Measurements from ENCODE around the gene TANK. TPM values are rescaled to one million over a fixed set of nuclear protein-coding genes. Genes with fewer than 3 reads are reported as not detected.

TANK gene
- total and polyA plus RNA-seq, 2 of the 8 experiments (the other 6 are each of a cell fraction or from before 2014, with no cell fraction given) = 7.0 to 26.1 TPM

- TF ChIP-seq RFX5 (IDR thresholded peaks at IDR 0.05; ENCODE audit: borderline replicate concordance, low read depth, low read length) (no peak), TAF1 (IDR thresholded peaks at IDR 0.05; ENCODE audit: low read depth, low read length) (no peak), CEBPB (IDR thresholded peaks at IDR 0.05; ENCODE audit: low read depth, low read length) (no peak), HDAC6 (IDR thresholded peaks at IDR 0.05; ENCODE audit: low read depth, low read length) (no peak), SIRT6 (IDR thresholded peaks at IDR 0.05; ENCODE audit: low read length) (no peak), CBX5 (IDR thresholded peaks at IDR 0.05; ENCODE audit: low read depth, low read length) (no peak), CTCF (IDR thresholded peaks at IDR 0.05; ENCODE audit: control extremely low read depth in 1 of 3, insufficient read depth in 1 of 3, low read depth in 1 of 3, low read length in 3 of 3) (peak in 2 of 3 experiments; percentile 57 to 75; a peak in 3 of 4 replicates), FOSL1 (IDR thresholded peaks at IDR 0.05; ENCODE audit: insufficient read depth, low read depth, low read length) (no peak)
- TF ChIP-seq, protein P1, sequence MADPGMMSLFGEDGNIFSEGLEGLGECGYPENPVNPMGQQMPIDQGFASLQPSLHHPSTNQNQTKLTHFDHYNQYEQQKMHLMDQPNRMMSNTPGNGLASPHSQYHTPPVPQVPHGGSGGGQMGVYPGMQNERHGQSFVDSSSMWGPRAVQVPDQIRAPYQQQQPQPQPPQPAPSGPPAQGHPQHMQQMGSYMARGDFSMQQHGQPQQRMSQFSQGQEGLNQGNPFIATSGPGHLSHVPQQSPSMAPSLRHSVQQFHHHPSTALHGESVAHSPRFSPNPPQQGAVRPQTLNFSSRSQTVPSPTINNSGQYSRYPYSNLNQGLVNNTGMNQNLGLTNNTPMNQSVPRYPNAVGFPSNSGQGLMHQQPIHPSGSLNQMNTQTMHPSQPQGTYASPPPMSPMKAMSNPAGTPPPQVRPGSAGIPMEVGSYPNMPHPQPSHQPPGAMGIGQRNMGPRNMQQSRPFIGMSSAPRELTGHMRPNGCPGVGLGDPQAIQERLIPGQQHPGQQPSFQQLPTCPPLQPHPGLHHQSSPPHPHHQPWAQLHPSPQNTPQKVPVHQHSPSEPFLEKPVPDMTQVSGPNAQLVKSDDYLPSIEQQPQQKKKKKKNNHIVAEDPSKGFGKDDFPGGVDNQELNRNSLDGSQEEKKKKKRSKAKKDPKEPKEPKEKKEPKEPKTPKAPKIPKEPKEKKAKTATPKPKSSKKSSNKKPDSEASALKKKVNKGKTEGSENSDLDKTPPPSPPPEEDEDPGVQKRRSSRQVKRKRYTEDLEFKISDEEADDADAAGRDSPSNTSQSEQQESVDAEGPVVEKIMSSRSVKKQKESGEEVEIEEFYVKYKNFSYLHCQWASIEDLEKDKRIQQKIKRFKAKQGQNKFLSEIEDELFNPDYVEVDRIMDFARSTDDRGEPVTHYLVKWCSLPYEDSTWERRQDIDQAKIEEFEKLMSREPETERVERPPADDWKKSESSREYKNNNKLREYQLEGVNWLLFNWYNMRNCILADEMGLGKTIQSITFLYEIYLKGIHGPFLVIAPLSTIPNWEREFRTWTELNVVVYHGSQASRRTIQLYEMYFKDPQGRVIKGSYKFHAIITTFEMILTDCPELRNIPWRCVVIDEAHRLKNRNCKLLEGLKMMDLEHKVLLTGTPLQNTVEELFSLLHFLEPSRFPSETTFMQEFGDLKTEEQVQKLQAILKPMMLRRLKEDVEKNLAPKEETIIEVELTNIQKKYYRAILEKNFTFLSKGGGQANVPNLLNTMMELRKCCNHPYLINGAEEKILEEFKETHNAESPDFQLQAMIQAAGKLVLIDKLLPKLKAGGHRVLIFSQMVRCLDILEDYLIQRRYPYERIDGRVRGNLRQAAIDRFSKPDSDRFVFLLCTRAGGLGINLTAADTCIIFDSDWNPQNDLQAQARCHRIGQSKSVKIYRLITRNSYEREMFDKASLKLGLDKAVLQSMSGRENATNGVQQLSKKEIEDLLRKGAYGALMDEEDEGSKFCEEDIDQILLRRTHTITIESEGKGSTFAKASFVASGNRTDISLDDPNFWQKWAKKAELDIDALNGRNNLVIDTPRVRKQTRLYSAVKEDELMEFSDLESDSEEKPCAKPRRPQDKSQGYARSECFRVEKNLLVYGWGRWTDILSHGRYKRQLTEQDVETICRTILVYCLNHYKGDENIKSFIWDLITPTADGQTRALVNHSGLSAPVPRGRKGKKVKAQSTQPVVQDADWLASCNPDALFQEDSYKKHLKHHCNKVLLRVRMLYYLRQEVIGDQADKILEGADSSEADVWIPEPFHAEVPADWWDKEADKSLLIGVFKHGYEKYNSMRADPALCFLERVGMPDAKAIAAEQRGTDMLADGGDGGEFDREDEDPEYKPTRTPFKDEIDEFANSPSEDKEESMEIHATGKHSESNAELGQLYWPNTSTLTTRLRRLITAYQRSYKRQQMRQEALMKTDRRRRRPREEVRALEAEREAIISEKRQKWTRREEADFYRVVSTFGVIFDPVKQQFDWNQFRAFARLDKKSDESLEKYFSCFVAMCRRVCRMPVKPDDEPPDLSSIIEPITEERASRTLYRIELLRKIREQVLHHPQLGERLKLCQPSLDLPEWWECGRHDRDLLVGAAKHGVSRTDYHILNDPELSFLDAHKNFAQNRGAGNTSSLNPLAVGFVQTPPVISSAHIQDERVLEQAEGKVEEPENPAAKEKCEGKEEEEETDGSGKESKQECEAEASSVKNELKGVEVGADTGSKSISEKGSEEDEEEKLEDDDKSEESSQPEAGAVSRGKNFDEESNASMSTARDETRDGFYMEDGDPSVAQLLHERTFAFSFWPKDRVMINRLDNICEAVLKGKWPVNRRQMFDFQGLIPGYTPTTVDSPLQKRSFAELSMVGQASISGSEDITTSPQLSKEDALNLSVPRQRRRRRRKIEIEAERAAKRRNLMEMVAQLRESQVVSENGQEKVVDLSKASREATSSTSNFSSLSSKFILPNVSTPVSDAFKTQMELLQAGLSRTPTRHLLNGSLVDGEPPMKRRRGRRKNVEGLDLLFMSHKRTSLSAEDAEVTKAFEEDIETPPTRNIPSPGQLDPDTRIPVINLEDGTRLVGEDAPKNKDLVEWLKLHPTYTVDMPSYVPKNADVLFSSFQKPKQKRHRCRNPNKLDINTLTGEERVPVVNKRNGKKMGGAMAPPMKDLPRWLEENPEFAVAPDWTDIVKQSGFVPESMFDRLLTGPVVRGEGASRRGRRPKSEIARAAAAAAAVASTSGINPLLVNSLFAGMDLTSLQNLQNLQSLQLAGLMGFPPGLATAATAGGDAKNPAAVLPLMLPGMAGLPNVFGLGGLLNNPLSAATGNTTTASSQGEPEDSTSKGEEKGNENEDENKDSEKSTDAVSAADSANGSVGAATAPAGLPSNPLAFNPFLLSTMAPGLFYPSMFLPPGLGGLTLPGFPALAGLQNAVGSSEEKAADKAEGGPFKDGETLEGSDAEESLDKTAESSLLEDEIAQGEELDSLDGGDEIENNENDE (IDR thresholded peaks at IDR 0.05; ENCODE audit: insufficient replicate concordance, low read length) = peak; percentile 51
Observed at GRCh38 chr2:161250864-161251436, 90.7 kb downstream of the TANK start (continued).

Measured in H1 (cell line).